B cell (primary cell): Measurements from ENCODE around the gene GNG7. TPM values are rescaled to one million over a fixed set of nuclear protein-coding genes. Genes with fewer than 3 reads are reported as not detected.

Source experiments
- ATAC-seq: fragments of 200-7000 bp; cut with Tn5 transposase; one replicate; pipeline ENCODE4 v1.10.0; 2021; ENCODE audit warnings: low read depth, mild to moderate bottlenecking, moderate number of reproducible peaks, moderate library complexity
- CTCF ChIA-PET: fragments of 350-600 bp; sonication (Branson Sonifier 250); formaldehyde crosslinking; loops from one replicate; lab custom pipeline; 2021; ENCODE audit warnings: antibody characterized with exemption, inconsistent platforms; lab: Charles Lee
- POLR2A ChIA-PET: fragments of 350-600 bp; sonication (Branson Sonifier 250); formaldehyde crosslinking; loops from one replicate; lab custom pipeline; 2021; ENCODE audit warnings: antibody characterized with exemption; lab: Charles Lee
- DNase-seq: peaks from one replicate; pipeline ENCODE4 v3.0.0; 2013
- H2AFZ ChIP-seq: 2 replicates; pipeline ENCODE4 v1.6.1; 2012; ENCODE audit warnings: mild to moderate bottlenecking, low read depth, low read length; ENCODE audit not compliant: insufficient read depth, poor library complexity, severe bottlenecking
- H3K27ac ChIP-seq, 2 donors: 1 replicate in 1 of 2; 2 replicates in 1 of 2; pipeline ENCODE4 v1.5.1; 2012 to 2013; ENCODE audit warnings: low read length in 2 of 2, mild to moderate bottlenecking in 2 of 2, moderate library complexity in 1 of 2
- H3K27me3 ChIP-seq, 4 experiments: fragments of 200-600 bp in 1 of 4; sonication (generic) in 1 of 4; replicated peaks in 1 of 4; 1 replicate in 2 of 4; 2 replicates in 2 of 4; pipeline versions ENCODE4 v1.6.1 to v1.7.0; 2013 to 2016; ENCODE audit warnings: low read length in 3 of 4, mild to moderate bottlenecking in 2 of 4, mixed read lengths in 1 of 4, moderate library complexity in 1 of 4; ENCODE audit not compliant: insufficient read depth in 4 of 4, control insufficient read depth in 3 of 4; ENCODE audit errors: control extremely low read depth in 1 of 4
- H3K36me3 ChIP-seq, 2 experiments: replicated peaks in 1 of 2; 1 replicate in 1 of 2; 2 replicates in 1 of 2; pipeline versions ENCODE4 v1.6.1 to v1.7.1; 2013; ENCODE audit warnings: low read length in 1 of 2; ENCODE audit not compliant: insufficient read depth in 2 of 2, control insufficient read depth in 1 of 2; ENCODE audit errors: control extremely low read depth in 1 of 2, extremely low read depth in 1 of 2
- H3K4me1 ChIP-seq, 2 donors: fragments of 200-600 bp in 1 of 2; sonication (generic) in 1 of 2; 1 replicate in 1 of 2; 2 replicates in 1 of 2; pipeline versions ENCODE4 v1.5.1 to v1.6.1; 2013 to 2017; ENCODE audit warnings: low read length in 2 of 2; ENCODE audit not compliant: control insufficient read depth in 2 of 2, insufficient read depth in 2 of 2
- H3K4me2 ChIP-seq: replicated peaks from 2 replicates; pipeline ENCODE3; 2012; ENCODE audit warnings: mild to moderate bottlenecking, low read depth, low read length; ENCODE audit not compliant: poor library complexity, severe bottlenecking
- H3K4me3 ChIP-seq, 5 experiments: fragments of 200-600 bp in 1 of 5; sonication (generic) in 1 of 5; 1 replicate in 3 of 5; 2 replicates in 2 of 5; pipeline versions ENCODE4 v1.5.1 to v1.7.0; 2011 to 2016; ENCODE audit warnings: low read length in 4 of 5, mild to moderate bottlenecking in 4 of 5, low read depth in 2 of 5, control low read depth in 1 of 5, moderate library complexity in 1 of 5; ENCODE audit not compliant: insufficient read depth in 1 of 5; ENCODE audit errors: control extremely low read depth in 1 of 5, extremely low read depth in 1 of 5
- H3K79me2 ChIP-seq: fragments of 200-600 bp; sonication (generic); one replicate; pipeline ENCODE4 v1.6.0; 2016; ENCODE audit warnings: low read length; ENCODE audit not compliant: control insufficient read depth, insufficient read depth
- H3K9ac ChIP-seq: fragments of 200-600 bp; sonication (generic); 2 replicates; pipeline ENCODE4 v1.6.1; 2017; ENCODE audit warnings: mild to moderate bottlenecking, low read length, moderate library complexity
- H3K9me3 ChIP-seq, 3 donors: one replicate each; pipeline versions ENCODE4 v1.6.1 to v1.7.1; 2013; ENCODE audit warnings: low read length in 2 of 3; ENCODE audit not compliant: control insufficient read depth in 2 of 3, insufficient read depth in 1 of 3; ENCODE audit errors: control extremely low read depth in 1 of 3
- H4K20me1 ChIP-seq: 2 replicates; pipeline ENCODE4 v1.6.0; 2012; ENCODE audit warnings: mild to moderate bottlenecking, low read length; ENCODE audit not compliant: insufficient read depth, control insufficient read depth, poor library complexity, severe bottlenecking
- H3K27ac Mint-ChIP-seq: one replicate; pipeline ENCODE4 v1.8.0; 2021; ENCODE audit warnings: mixed read lengths
- H3K27me3 Mint-ChIP-seq: one replicate; pipeline ENCODE4 v1.8.0; 2021; ENCODE audit warnings: mixed read lengths
- H3K4me1 Mint-ChIP-seq: one replicate; pipeline ENCODE4 v1.8.0; 2021; ENCODE audit warnings: mixed read lengths
- H3K4me3 Mint-ChIP-seq: one replicate; pipeline ENCODE4 v1.8.0; 2021; ENCODE audit warnings: mixed read lengths
- H3K9me3 Mint-ChIP-seq: one replicate; pipeline ENCODE4 v1.8.0; 2022; ENCODE audit warnings: mixed read lengths; ENCODE audit not compliant: insufficient read depth
- EZH2 ChIP-seq: IDR thresholded peaks from 2 replicates; pipeline ENCODE4 v1.6.1; 2012; ENCODE audit warnings: borderline replicate concordance, low read depth, mild to moderate bottlenecking, moderate library complexity, low read length; ENCODE audit not compliant: insufficient read depth, poor library complexity, severe bottlenecking
- WGBS: methylation state at CpG from one replicate; pipeline ENCODE4 v1.1.5; 2013; ENCODE audit warnings: missing lambda C conversion rate; ENCODE audit not compliant: insufficient coverage; 5-methylcytosine and 5-hydroxymethylcytosine counted together
- intact Hi-C: fragments of 100-400 bp; cut with micrococcal nuclease; formaldehyde crosslinking; loops from one replicate; pipeline ENCODE4 v1.10.0; 2022
- polyA plus RNA-seq: library from polyadenylated mRNA; depleted of rRNA; stranded (reverse); fragments of >200 nt; gene quantifications from 2 replicates; pipeline ENCODE4 v1.2.3, GENCODE V29; 2012
- total RNA-seq, 2 donors: library from RNA; stranded (reverse); fragments of 120-200 nt in 1 of 2; gene quantifications; 1 replicate in 1 of 2; 2 replicates in 1 of 2; pipeline versions ENCODE4 v1.2.3 to v1.2.4, GENCODE V29; 2013 to 2022
- TF ChIP-seq, protein P1 (sequence below): fragments of 200-600 bp; IDR thresholded peaks from one replicate; pipeline ENCODE4 v1.8.0; 2022; ENCODE audit warnings: antibody characterized with exemption, mild to moderate bottlenecking

GNG7 gene
- total and polyA plus RNA-seq, 2 donors (not counting 1 experiment from before 2014, with no cell fraction given), result 76.3 to 153 TPM

DNA sequence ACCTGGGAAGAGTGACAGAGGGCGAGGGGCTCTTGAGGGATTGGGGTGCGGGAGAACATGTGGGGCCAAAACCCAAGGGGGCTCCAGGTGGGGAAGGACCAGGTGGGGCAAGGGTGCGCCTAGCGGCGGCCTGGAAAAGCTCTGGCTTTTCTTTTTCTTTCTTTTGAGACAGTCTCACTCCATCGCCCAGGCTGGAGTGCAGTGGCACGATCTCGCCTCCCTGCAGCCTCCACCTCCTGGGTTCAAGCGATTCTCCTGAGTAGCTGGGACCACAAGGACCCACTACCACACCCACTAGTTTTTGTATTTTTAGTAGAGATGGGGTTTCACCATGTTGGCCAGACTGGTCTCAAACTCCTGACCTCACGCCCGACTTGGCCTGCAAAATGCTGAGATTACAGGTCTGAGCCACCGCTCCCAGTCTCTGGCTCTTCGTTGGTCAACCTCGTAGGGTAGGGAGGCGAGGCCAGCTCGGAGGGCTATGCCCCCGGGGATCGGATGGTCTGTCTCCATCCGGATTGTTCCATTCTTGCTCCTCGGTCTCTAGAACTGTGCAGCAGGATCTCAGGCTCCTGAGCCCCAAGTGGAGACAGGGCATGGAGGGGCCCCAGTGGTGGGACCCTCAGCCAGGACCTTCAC is 222.8 kb downstream of the GNG7 start:
- TF ChIP-seq, protein P1, sequence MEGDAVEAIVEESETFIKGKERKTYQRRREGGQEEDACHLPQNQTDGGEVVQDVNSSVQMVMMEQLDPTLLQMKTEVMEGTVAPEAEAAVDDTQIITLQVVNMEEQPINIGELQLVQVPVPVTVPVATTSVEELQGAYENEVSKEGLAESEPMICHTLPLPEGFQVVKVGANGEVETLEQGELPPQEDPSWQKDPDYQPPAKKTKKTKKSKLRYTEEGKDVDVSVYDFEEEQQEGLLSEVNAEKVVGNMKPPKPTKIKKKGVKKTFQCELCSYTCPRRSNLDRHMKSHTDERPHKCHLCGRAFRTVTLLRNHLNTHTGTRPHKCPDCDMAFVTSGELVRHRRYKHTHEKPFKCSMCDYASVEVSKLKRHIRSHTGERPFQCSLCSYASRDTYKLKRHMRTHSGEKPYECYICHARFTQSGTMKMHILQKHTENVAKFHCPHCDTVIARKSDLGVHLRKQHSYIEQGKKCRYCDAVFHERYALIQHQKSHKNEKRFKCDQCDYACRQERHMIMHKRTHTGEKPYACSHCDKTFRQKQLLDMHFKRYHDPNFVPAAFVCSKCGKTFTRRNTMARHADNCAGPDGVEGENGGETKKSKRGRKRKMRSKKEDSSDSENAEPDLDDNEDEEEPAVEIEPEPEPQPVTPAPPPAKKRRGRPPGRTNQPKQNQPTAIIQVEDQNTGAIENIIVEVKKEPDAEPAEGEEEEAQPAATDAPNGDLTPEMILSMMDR, result peak; percentile 56
- no peak for TF ChIP-seq EZH2
- H3K9me3 ChIP-seq, result peaks cover 0 to 32% (median 12%) of the 10 kb centered on the region in 3 donors
- H3K27me3 ChIP-seq, result no peaks in the 10 kb centered on the region
- peaks cover 6% of the 10 kb centered on the region for H3K9me3 Mint-ChIP-seq
- DNase-seq (no peak), ATAC-seq (no peak)
- peak overlapping the region in 1 of 2 donors; percentile 91 for H3K27ac ChIP-seq
- H3K27me3 Mint-ChIP-seq, result no peaks in the 10 kb centered on the region
- H3K9ac ChIP-seq, result peak overlapping the region; percentile 85
- ChIA-PET POLR2A (interaction anchor here (0.9 to 1.3 kb wide), 2 partner anchors 13 to 137 kb away, joined by 3 to 4 read pairs; no protein-coding TSS in a partner anchor), CTCF (interaction anchor here (0.6 to 1.4 kb wide), 7 partner anchors 11 to 480 kb away, joined by 3 to 9 read pairs (median 3); no protein-coding TSS in a partner anchor)
- peaks cover 38% of the 10 kb centered on the region for H3K4me1 Mint-ChIP-seq
- H3K4me3 Mint-ChIP-seq, result peak overlapping the region; percentile 93
- H4K20me1 ChIP-seq, result peaks cover 36% of the 10 kb centered on the region
- peak overlapping the region; percentile 71 for H3K27ac Mint-ChIP-seq
- WGBS, result 61% methylated on average over 16 of the region's 20 CpGs
- H3K4me2 ChIP-seq, result peak overlapping the region; percentile 100
- peak overlapping the region in 4 of 5 experiments; percentile 94 to 100 (median 100) for H3K4me3 ChIP-seq
- intact Hi-C loops, result loop anchor here (10.0 kb wide), 3 partner anchors 205 to 325 kb away; partner anchors contain the start of genes AP3D1 and SLC39A3
- H2AFZ ChIP-seq, result peak overlapping the region; percentile 47
- peaks cover 28% of the 10 kb centered on the region for H3K79me2 ChIP-seq
- peaks cover 30 to 43% of the 10 kb centered on the region in 2 donors for H3K4me1 ChIP-seq
- no peaks in the 10 kb centered on the region for H3K36me3 ChIP-seq
